ENCODE results near the gene CCNI2. TPM values are rescaled to one million over a fixed set of nuclear protein-coding genes. Genes with fewer than 3 reads are reported as not detected.

CCNI2 gene
- total RNA-seq, 4 donors from 2014 or later, result 0.19 to 0.29 TPM; not detected in 2

- DNase-seq, result no peak
- TF ChIP-seq POLR2A (IDR thresholded peaks at IDR 0.05) (no peak), CTCF (IDR thresholded peaks at IDR 0.05) (no peak)
- Histone ChIP-seq H3K9me3 (no peaks in the 10 kb centered on the region), H3K4me3 (no peak overlapping the region), H3K27ac (no peak overlapping the region), H3K36me3 (peaks cover 17 to 53% (median 38%) of the 10 kb centered on the region in 3 donors), H3K27me3 (no peaks in the 10 kb centered on the region), H3K4me1 (peaks cover 4 to 47% (median 12%) of the 10 kb centered on the region in 3 donors)
- intact Hi-C loops (cut with DNase I), result no loop called here
- 90 to 98% methylated on average over 5 to 6 of the region's 12 CpGs for WGBS, 2 donors
These were observed 18.2 kb downstream of the CCNI2 start for GRCh38 chr5:132765311-132766019.

GRCh38 chr5:132766020-132766805 lies 19.0 kb downstream of the CCNI2 start:
- peak overlapping the region in 1 of 4 donors; percentile 18 for H3K27ac ChIP-seq
- TF ChIP-seq CTCF (IDR thresholded peaks at IDR 0.05), result no peak
- TF ChIP-seq POLR2A (IDR thresholded peaks at IDR 0.05), result no peak
- DNase-seq, result no peak
- H3K9me3 ChIP-seq, result no peaks in the 10 kb centered on the region
- H3K27me3 ChIP-seq, result no peaks in the 10 kb centered on the region
- 89 to 98% methylated on average over 6 to 7 of the region's 14 CpGs for WGBS, 2 donors
- peaks cover 5 to 55% (median 17%) of the 10 kb centered on the region in 3 donors for H3K4me1 ChIP-seq
- peaks cover 17 to 45% (median 30%) of the 10 kb centered on the region in 3 donors for H3K36me3 ChIP-seq
- intact Hi-C loops (cut with DNase I), result no loop called here
- H3K4me3 ChIP-seq, result no peak overlapping the region

- Histone ChIP-seq H3K27me3 (no peaks in the 10 kb centered on the region), H3K27ac (peak overlapping the region in 1 of 4 donors; percentile 18), H3K9me3 (no peaks in the 10 kb centered on the region), H3K4me1 (peaks cover 8 to 60% (median 22%) of the 10 kb centered on the region in 3 donors), H3K4me3 (no peak overlapping the region), H3K36me3 (peaks cover 17 to 40% (median 25%) of the 10 kb centered on the region in 3 donors)
- WGBS, 2 donors, result 93 to 100% methylated on average over 1 of the region's 1 CpG
- intact Hi-C loops (cut with DNase I), result no loop called here
- DNase-seq, result no peak
- no peak for TF ChIP-seq POLR2A (IDR thresholded peaks at IDR 0.05)
- no peak for TF ChIP-seq CTCF (IDR thresholded peaks at IDR 0.05)
These were observed 19.5 kb downstream of the CCNI2 start for GRCh38 chr5:132766806-132767055.

GRCh38 chr5:132767150-132767549 lies 19.9 kb downstream of the CCNI2 start:
- Histone ChIP-seq H3K27ac (peak overlapping the region in 1 of 4 donors; percentile 24), H3K4me3 (no peak overlapping the region), H3K4me1 (peaks cover 11 to 64% (median 26%) of the 10 kb centered on the region in 3 donors), H3K36me3 (peaks cover 17 to 36% (median 22%) of the 10 kb centered on the region in 3 donors), H3K9me3 (no peaks in the 10 kb centered on the region), H3K27me3 (no peaks in the 10 kb centered on the region)
- intact Hi-C loops (cut with DNase I), result no loop called here
- TF ChIP-seq CTCF (IDR thresholded peaks at IDR 0.05), result no peak
- no peak for TF ChIP-seq POLR2A (IDR thresholded peaks at IDR 0.05)
- 43 to 49% methylated on average over 2 of the region's 2 CpGs for WGBS, 2 donors
- DNase-seq, result no peak

- H3K9me3 ChIP-seq, result no peaks in the 10 kb centered on the region
- intact Hi-C loops (cut with DNase I), result no loop called here
- TF ChIP-seq POLR2A (IDR thresholded peaks at IDR 0.05), result no peak
- no peak for TF ChIP-seq CTCF (IDR thresholded peaks at IDR 0.05)
- H3K4me1 ChIP-seq, result peaks cover 12 to 75% (median 27%) of the 10 kb centered on the region in 3 donors
- no peaks in the 10 kb centered on the region for H3K27me3 ChIP-seq
- no peak for DNase-seq
- H3K36me3 ChIP-seq, result peaks cover 13 to 23% (median 14%) of the 10 kb centered on the region in 3 donors
- 100% methylated on average over 3 of the region's 3 CpGs for WGBS, 2 donors
- H3K27ac ChIP-seq, result peak overlapping the region in 1 of 4 donors; percentile 63
- H3K4me3 ChIP-seq, result no peak overlapping the region
These were observed 21.3 kb downstream of the CCNI2 start for GRCh38 chr5:132768485-132768868.

All from esophagus squamous epithelium (tissue), 5 donors.